Stimulated activated naive CD8-positive, alpha-beta T cell treated with anti-CD3 and anti-CD28 coated beads, Interleukin-15, Interleukin-2, amounts not matched to agents 100 U/mL and 50 U/mL, for 24 hours (primary cell): Measurements from ENCODE around the gene TMEM255B.
"Not testable (repeated sequence)": the region's sequence is repeated elsewhere in the genome, so short reads cannot be mapped to it uniquely, and the experiment has no call there.

ENCODE experiments used
- ATAC-seq: fragments of 150-1000 bp; cut with Tn5 transposase; one replicate; pipeline ENCODE4 v1.10.0; 2021
- DNase-seq: peaks from one replicate; pipeline ENCODE4 v3.0.0; 2021

TMEM255B gene

DNA sequence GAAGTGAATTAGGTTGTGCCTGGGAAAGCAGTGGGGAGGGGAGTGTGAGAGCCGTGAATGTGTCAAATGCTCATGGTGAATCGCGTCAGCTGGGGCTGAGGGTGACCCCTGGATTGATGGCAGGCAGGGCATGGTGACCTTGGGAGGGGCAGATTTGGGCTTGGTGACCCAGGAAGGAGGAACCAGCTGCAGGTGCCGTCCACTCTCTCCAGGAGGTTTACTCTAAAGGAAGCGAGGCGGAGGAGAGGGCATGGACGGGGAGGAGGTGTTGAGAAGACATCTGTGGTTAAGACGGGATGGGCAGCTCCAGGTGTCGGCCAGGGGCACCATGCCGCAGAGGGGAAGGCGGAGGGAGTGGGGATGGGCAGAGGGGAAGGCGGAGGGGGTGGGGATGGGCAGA is 28.7 kb downstream of the TMEM255B start:
- ATAC-seq (no peak), DNase-seq (no peak)

DNA sequence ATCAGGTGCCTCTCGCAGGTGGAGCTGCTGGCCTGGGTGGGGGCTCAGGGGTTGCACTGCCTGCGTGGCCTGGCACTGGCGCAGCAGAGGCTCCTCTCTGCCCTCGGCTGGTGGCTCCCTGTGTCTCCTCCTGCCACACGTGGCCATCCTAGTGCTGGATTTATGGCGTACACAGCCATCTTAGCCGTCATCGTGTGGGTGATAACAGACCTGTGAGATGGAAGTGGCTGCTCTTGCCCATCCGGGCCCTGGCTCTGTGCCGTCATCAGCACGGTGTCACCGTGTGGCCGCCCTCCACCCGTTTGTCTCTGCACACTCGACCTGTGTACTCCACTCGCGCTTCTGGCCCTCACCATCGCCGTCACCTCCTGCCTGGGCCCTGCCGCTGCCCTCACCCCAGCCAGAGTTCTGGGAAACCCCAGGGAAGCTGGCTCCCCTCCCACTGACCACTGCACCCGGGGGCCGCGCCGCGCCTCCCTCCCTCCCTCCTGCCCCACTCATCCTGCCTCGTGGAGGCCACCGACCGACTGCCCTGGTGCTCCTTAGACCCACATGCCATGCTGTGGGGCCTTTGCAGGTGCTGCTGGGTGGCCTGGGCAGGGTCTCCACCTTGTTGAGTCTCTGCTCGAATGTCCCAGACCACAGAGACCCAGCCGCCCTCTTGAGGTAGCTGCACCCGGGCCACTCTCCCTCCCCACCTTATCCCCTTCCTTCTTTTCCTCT is 29.5 kb downstream of the TMEM255B start:
- DNase-seq (no peak), ATAC-seq (no peak)

- DNase-seq (no peak), ATAC-seq (no peak)
These were observed 30.1 kb downstream of the TMEM255B start for GRCh38 chr13:113789167-113789566.

DNA sequence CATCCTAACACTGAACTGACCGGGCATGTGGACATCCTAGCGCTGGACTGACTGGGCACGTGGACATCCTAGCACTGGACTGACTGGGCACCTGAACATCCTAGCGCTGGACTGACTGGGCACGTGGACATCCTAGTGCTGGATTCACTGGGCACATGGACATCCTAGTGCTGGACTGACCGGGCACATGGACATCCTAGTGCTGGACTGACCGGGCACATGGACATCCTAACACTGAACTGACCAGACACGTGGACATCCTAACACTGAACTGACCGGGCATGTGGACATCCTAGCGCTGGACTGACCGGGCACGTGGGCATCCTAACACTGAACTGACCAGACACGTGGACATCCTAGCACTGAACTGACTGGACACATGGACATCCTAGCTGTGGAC is 30.9 kb downstream of the TMEM255B start:
- DNase-seq, ATAC-seq: not testable (repeated sequence)

GRCh38 chr13:113791226-113791625 is 32.2 kb downstream of the TMEM255B start:
- DNase-seq (no peak), ATAC-seq (no peak)

GRCh38 chr13:113791761-113792160 is 32.7 kb downstream of the TMEM255B start:
- no peak for ATAC-seq
- DNase-seq = no peak

GRCh38 chr13:113792236-113792770 is 33.3 kb downstream of the TMEM255B start:
- no peak for DNase-seq
- ATAC-seq = no peak

DNA sequence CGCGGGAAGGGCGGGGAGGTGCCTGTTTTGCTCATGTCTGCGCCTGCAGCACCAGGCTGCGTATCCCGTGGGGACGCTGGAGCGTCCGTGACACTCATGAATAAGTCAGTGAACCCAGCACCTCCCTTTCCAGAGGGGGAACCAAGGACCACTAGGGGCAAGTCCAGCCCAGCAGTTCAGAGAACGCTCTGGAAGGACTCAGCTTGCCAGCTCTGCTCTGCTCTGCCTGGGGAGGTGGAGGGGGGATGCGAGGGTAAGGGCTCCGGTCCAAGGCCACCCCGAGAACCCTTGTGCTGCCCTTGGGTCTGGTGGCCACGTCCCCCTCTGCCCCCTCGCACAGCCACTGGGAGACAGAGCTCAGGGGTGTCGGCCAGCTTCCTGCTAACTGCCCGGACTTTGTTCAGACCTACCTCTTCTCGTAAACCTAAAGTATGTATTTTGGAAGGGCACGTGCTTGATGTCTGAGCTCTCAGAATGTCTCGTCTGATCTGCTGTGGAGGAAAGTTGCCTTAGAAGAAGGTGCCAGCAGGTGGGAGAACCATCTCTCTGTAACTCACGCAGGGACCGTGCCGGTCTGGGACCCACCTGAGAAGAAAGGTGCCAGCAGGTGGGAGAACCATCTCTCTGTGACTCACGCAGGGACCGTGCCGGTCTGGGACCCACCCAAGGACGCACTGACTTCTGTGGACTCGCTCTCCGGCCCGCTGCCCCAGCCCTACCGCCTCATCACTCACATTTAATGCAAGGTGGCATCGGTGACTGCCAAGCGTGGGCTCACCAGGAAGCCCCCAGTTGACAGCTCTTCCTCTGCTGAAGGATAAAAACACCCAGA is 34.1 kb downstream of the TMEM255B start:
- no peak for DNase-seq
- no peak for ATAC-seq

DNA sequence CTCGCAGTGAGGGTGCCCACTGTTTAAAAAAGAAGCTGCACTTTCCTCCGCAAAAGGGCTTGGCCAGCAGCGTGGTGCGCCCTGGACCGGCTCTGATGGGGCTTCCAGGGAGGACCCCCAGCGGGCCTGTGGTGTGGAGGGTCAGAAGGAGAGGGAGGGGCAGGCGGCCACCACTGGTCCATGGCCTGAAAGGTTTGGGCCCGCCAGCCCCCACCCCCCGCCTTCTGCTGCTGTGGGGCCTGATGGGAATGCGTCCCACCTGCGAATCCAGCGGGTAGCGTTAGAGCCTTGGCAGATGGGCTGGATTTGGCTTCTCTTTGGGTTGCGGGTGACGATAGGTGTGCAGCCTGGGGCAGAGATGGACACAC is 34.7 kb downstream of the TMEM255B start:
- ATAC-seq (no peak), DNase-seq (no peak)

DNA sequence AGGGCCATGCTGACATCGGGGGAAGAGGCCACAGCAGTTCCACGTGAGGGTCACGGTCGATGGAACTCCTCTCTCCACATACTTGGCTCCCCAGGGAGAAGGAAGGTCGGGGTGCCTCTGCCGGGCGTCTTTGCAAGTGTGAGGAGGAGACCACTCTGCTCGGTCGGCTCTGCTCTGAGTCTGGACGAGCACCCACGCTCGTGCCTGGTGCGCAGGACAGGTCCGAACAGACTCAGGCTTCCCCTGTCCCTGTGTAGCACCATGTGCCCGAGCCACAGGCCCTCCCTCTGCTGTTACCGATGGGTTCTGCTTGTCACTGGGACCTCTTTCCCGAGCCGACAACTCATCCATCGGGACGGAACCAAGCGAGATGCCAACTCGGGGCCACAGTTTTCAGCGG is 35.1 kb downstream of the TMEM255B start:
- DNase-seq (no peak), ATAC-seq (no peak)

GRCh38 chr13:113794764-113795173 is 35.7 kb downstream of the TMEM255B start:
- no peak for DNase-seq
- ATAC-seq = no peak

- DNase-seq, ATAC-seq: not testable (repeated sequence)
These were observed 36.3 kb downstream of the TMEM255B start for GRCh38 chr13:113795362-113795761.

DNA sequence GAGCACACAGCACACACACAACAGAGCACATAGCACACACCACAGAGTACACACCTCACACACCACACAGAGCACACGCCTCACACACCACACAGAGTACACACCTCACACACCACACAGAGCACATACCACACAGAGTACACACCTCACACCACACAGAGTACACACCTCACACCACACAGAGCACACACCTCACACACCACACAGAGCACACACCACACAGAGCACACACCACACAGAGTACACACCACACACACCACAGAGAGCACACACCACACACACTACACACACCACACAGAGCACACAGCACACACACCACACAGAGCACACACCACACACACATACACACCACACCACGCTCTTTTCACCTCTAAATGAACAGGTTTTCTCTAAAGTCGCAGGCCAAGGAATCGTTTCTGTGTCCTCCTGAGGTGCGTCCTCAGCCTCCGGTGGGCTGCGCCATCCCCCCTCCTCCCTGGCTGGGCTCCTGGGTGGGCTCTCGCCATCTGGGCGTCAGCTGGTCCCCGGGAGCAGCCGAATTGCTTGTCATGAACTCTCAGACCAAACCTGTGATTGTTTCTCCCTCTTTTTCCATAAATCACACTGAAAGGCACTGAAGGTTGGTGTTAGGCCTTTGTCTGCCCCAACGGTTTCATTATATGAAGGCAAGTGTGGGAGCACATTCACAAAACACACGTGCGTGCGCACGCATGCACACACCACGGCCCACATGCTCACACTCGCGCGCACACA is 37.4 kb downstream of the TMEM255B start:
- DNase-seq (no peak), ATAC-seq (no peak)

DNA sequence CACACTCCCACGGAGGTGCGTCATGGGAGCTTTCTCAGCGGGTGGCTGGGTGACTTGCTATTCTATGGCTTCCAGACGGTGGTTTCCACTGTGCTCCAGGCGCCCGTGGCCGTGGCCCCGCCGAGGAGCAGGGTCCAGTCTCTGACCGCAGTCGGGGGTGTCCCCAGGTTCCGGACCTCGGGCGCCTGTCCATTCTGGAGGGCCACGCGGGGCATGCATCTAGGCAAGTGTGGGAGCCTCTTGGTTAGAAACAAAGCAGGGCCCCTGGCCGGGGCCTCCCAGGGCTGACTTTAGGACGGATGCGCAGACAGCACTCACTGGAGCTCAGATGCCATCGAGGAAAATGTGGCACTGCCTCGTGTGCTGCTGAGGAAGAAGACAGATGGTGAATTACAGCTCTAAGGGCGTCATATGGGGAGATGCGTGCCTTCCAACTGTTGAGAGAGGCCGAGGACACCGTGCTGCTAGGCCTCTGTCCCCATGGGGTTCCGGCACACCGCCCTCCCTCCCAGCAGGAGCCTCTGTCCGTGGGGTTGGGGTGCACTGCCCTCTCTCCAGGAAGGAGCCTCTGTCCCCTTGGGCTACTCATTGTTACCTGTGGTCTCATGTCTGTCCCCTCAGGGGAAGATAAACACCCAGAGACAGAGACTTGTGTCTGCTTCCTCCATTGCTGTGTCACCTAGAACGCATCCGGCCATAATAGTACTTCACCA is 38.1 kb downstream of the TMEM255B start:
- ATAC-seq = no peak
- no peak for DNase-seq

- no peak for DNase-seq
- ATAC-seq = no peak
These were observed 39.3 kb downstream of the TMEM255B start for GRCh38 chr13:113798200-113798811.

DNA sequence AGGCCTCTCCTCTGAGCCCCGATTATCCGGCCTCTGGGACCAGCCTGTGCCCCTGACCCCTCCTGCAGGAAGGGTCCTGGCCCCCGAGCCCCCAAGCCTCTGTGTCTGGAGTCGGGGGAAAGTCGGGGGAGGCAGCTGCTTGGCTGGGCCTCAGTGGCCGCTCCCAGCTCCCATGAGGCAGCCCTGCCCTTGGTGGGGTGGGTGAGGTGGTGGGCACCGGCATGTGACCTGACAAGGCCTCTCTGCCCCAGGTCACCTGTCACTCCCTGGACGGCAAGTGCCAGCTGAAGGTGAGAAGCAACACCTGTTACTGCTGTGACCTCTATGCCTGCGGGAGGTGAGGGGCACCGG is 41.5 kb downstream of the TMEM255B start:
- ATAC-seq = no peak
- no peak for DNase-seq

DNA sequence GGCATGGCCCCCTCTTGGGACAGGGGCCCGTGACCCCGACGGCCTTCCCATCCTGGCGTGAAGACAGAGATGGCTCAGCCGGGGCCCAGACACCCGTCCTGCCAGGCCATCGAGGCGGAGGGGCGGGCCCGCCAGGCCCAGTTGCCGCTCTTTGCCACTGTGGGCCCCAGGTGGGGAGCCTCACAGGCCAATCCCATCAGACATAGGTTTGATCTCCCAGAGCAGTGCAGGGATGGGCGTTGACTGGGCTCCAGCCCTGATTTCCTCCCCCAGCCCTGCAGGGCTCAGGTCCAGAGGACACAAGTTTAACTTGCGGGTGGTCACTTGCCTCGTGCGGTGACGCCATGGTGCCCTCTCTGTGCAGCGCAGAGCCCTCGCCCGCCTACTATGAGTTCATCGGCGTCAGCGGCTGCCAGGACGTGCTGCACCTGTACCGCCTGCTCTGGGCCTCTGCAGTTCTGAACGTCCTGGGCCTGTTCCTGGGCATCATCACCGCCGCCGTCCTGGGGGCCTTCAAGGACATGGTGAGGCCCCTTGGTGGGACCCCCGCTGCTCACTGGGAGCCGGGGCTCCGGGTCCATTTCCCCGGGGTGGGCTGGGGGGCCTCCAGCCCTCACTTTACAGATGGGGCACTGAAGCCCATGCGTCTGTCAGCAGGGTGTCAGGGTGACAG is 42.4 kb downstream of the TMEM255B start:
- DNase-seq (no peak), ATAC-seq (no peak)

DNA sequence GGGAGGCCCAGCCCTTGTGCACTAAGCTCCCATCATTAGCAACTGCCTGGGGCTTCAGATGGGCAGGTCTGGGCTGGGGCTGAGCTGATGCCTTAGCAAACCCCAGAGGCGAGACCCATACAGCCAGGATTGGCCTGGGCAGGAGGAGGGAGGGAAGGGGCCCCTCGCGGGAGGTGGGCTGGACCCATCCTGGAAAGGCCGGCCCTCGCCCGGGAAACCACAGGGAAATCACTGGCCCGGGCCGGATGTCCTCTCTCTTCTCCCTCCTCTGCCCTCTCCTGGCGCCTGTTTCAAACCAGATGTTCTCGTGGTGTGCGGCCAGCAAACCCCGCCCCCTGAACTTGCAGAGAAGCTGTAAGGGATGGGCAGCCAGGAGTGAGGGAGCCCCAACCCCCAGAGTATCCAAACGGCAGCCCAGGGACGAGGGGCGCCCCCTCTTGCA is 43.1 kb downstream of the TMEM255B start:
- no peak for ATAC-seq
- no peak for DNase-seq

DNA sequence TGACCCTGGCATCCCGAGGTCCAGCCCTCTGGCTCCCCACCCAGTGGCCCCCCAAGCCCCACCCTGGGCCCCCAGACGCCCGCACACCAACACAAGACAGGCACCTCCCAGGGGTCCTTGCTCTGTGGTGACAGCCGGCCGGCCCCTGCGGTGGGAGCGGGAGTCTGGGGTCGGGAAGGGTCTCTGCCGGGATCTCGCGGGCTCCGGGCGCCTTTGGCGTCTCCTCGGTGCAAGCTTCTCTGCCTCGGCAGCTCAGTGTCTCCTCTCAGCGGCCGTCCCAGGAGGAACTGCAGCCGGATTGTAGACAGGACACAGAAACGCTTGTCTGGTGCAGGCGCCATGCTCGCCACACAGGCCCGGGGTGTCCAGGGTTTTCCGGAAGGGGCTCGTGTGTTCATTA is 43.7 kb downstream of the TMEM255B start:
- no peak for ATAC-seq

GRCh38 chr13:113803409-113804016 is 44.5 kb downstream of the TMEM255B start:
- no peak for DNase-seq
- ATAC-seq = no peak

More for the DNA sequence above, 43.7 kb downstream of the TMEM255B start:
- no peak for DNase-seq
